Lung (tissue), 12 donors: ENCODE measurements around the gene QKI. TPM values are rescaled to one million over a fixed set of nuclear protein-coding genes. Genes with fewer than 3 reads are reported as not detected.

Source experiments
- ATAC-seq: fragments of 200-7000 bp; cut with Tn5 transposase; one replicate; pipeline ENCODE4 v1.9.1; 2020; ENCODE audit warnings: moderate number of reproducible peaks; ENCODE audit not compliant: insufficient read depth, low FRiP score
- DNase-seq, 3 donors: peaks; one replicate each; pipeline ENCODE4 v3.0.0-alpha.2; 2013 to 2017
- H3K27ac ChIP-seq, 2 donors: one replicate each; pipeline ENCODE4 v1.5.1; 2013; ENCODE audit warnings: mild to moderate bottlenecking in 2 of 2, moderate library complexity in 2 of 2, control low read depth in 1 of 2, inconsistent platforms in 1 of 2, low read depth in 1 of 2, low read length in 1 of 2
- H3K27me3 ChIP-seq, 3 donors: one replicate each; pipeline ENCODE4 v1.5.1; 2013; ENCODE audit warnings: low read length in 2 of 3; ENCODE audit not compliant: control insufficient read depth in 3 of 3, insufficient read depth in 3 of 3
- H3K36me3 ChIP-seq, 4 donors: one replicate each; pipeline ENCODE4 v1.5.1; 2013; ENCODE audit warnings: low read length in 4 of 4, mild to moderate bottlenecking in 1 of 4, moderate library complexity in 1 of 4; ENCODE audit not compliant: control insufficient read depth in 4 of 4, insufficient read depth in 4 of 4
- H3K4me1 ChIP-seq, 5 donors: one replicate each; pipeline ENCODE4 v1.5.1; 2013; ENCODE audit warnings: low read length in 5 of 5, mild to moderate bottlenecking in 2 of 5, moderate library complexity in 1 of 5; ENCODE audit not compliant: control insufficient read depth in 5 of 5, insufficient read depth in 5 of 5
- H3K4me3 ChIP-seq: one replicate; pipeline ENCODE4 v1.5.1; 2013; ENCODE audit warnings: mild to moderate bottlenecking, control low read depth, moderate library complexity
- H3K9ac ChIP-seq, 2 donors: one replicate each; pipeline ENCODE4 v1.5.1; 2013; ENCODE audit warnings: low read length in 2 of 2, control low read depth in 1 of 2; ENCODE audit not compliant: insufficient read depth in 1 of 2
- H3K9me3 ChIP-seq, 4 donors: one replicate each; pipeline ENCODE4 v1.5.1; 2013; ENCODE audit warnings: low read length in 3 of 4, mild to moderate bottlenecking in 1 of 4, moderate library complexity in 1 of 4; ENCODE audit not compliant: control insufficient read depth in 4 of 4, insufficient read depth in 3 of 4
- WGBS, 2 donors: extraction: QIAGEN DNeasy Blood & Tissue Kit; methylation state at CpG; one replicate each; pipeline ENCODE4 v1.1.7; 2013; 5-methylcytosine and 5-hydroxymethylcytosine counted together
- polyA plus RNA-seq, 2 donors: library from polyadenylated mRNA; stranded (reverse); fragments of 200-250 nt; gene quantifications; one replicate each; pipeline ENCODE4 v1.2.1, GENCODE V29; 2013
- total RNA-seq, 2 donors: library from RNA; depleted of rRNA in 1 of 2; stranded (reverse); fragments of >200 nt in 1 of 2; gene quantifications; one replicate each; pipeline ENCODE4 v1.2.1, GENCODE V29; 2014 to 2021
- TF ChIP-seq, protein P1 (sequence below): IDR thresholded peaks from 2 replicates; pipeline ENCODE4 v1.5.1; 2012; ENCODE audit warnings: mild to moderate bottlenecking; ENCODE audit errors: control extremely low read depth, extremely low read depth
- donor health status: control.
- donor health status: control.
- donor health status: Bipolar disorder and iron deficiency.
- donor health status: healthy.
- donor health status: DM: yes; HTN: yes; CAD: no.

QKI gene
- total and polyA plus RNA-seq, 4 donors = 20.6 to 228 (median 114) TPM

DNA sequence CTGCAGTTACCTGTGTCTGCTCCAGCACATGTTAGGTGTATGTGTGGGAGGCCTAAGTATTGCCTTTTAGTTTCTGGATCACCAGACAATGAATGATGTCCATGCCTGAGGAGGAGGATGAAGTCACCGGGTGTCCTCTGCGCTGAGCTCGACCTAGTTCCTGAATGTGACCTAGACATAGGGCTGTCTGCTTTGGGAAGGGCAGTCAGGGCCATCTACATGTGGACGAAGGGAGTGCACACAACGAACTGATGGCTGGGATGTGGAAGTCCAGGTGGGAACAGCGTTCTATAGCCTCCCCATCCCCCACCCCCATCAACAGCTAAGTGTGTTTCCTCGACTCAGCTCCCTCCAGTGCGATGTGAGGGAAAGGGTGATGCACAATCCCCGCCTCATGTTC, 186.3 kb downstream of the QKI start:
- H3K27me3 ChIP-seq = no peaks in the 10 kb centered on the region
- DNase-seq (no peak), ATAC-seq (no peak)
- TF ChIP-seq, protein P1, sequence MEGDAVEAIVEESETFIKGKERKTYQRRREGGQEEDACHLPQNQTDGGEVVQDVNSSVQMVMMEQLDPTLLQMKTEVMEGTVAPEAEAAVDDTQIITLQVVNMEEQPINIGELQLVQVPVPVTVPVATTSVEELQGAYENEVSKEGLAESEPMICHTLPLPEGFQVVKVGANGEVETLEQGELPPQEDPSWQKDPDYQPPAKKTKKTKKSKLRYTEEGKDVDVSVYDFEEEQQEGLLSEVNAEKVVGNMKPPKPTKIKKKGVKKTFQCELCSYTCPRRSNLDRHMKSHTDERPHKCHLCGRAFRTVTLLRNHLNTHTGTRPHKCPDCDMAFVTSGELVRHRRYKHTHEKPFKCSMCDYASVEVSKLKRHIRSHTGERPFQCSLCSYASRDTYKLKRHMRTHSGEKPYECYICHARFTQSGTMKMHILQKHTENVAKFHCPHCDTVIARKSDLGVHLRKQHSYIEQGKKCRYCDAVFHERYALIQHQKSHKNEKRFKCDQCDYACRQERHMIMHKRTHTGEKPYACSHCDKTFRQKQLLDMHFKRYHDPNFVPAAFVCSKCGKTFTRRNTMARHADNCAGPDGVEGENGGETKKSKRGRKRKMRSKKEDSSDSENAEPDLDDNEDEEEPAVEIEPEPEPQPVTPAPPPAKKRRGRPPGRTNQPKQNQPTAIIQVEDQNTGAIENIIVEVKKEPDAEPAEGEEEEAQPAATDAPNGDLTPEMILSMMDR = no peak
- no peak overlapping the region for H3K27ac ChIP-seq
- H3K4me1 ChIP-seq = no peaks in the 10 kb centered on the region
- H3K9ac ChIP-seq = no peak overlapping the region
- 87 to 88% methylated on average over 9 of the region's 9 CpGs for WGBS, 2 donors
- no peak overlapping the region for H3K4me3 ChIP-seq
- H3K36me3 ChIP-seq = no peaks in the 10 kb centered on the region
- peaks cover 0 to 2% (median 0%) of the 10 kb centered on the region in 4 donors for H3K9me3 ChIP-seq

DNA sequence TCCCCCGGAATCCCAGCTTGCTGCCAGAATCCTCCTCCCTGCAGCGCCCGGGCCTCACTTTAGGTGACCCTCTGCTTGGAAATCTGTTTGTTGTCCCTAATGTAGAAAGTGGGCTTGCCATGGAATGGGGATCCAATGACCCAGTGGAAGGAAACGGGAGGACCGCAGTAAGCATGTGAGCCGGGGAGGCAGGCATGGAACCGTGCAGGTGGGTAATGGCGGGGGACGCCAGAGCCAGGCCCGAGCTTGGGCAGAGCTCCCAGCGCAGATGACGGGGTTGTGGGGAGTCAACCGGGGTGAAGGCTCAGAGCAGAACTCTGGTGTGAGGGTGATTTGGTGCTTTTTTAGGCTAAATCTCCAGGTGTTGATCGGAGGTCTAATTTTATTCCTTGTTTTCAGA, 188.3 kb downstream of the QKI start:
- TF ChIP-seq, protein P1 = no peak
- WGBS, 2 donors = 85 to 96% methylated on average over 14 of the region's 14 CpGs
- H3K4me3 ChIP-seq = no peak overlapping the region
- peaks cover 0 to 7% (median 0%) of the 10 kb centered on the region in 4 donors for H3K9me3 ChIP-seq
- ATAC-seq (no peak), DNase-seq (no peak)
- no peaks in the 10 kb centered on the region for H3K27me3 ChIP-seq
- peaks cover 0 to 1% (median 0%) of the 10 kb centered on the region in 5 donors for H3K4me1 ChIP-seq
- no peak overlapping the region for H3K9ac ChIP-seq
- H3K27ac ChIP-seq = no peak overlapping the region
- H3K36me3 ChIP-seq = no peaks in the 10 kb centered on the region

DNA sequence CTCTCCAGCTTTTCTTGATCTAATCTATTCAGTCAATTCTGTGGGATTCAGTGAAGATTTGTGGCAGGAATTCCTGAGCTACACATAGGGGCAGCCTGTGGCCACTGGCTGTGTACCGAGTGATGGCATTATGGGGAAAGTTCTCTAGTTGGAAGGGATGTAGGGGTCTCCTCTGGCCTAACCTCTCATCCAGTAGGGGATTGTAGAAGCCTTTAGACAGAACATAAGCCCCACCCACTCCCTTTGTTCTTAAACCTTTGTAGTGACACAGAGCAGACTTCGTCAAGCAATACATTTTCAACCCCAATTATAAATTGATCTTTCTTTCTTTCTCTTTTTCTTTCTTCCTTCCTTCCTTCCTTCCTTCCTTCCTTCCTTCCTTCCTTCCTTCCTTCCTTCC, 188.9 kb downstream of the QKI start:
- TF ChIP-seq, protein P1 = no peak
- no peak overlapping the region for H3K4me3 ChIP-seq
- WGBS, 2 donors = 79 to 92% methylated on average over 2 of the region's 2 CpGs
- H3K9ac ChIP-seq = no peak overlapping the region
- H3K4me1 ChIP-seq = peaks cover 0 to 1% (median 0%) of the 10 kb centered on the region in 5 donors
- H3K27me3 ChIP-seq = no peaks in the 10 kb centered on the region
- no peak for DNase-seq
- no peak overlapping the region for H3K27ac ChIP-seq
- peaks cover 0 to 7% (median 0%) of the 10 kb centered on the region in 4 donors for H3K9me3 ChIP-seq
- ATAC-seq = no peak
- H3K36me3 ChIP-seq = no peaks in the 10 kb centered on the region

DNA sequence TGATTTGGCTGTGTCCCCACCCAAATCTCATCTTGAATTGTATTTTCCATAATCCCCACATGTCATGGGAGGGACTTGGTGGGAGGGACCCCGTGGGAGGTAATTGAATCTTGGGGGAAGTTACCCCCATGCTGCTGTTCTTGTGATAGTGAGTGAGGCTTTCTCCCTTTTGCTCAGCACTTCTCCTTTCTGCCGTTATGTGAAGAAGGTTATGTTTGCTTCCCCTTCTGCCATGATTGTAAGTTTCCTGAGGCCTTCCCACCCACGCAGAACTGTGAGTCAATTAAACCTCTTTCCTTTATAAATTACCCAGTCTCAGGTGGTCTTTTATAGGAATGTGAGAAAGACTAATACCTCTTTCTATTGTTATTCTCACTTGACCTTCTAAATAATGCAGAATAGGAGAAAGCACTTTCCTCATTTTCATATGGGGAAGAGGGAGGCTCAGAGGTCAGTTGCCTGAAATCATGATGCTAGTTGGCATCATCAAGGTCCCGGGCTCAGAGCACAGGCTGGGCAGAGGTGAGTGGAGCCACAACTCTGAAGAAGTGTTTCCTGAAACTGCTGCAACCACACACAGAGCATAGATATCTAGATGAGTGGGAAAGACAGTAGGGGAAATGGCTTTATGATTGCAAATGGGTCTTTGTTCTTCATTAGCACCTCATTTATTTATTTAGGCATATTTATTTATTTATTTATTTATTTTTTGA, 191.0 kb downstream of the QKI start:
- H3K36me3 ChIP-seq = no peaks in the 10 kb centered on the region
- H3K4me3 ChIP-seq = no peak overlapping the region
- no peak for ATAC-seq
- no peak for DNase-seq
- H3K9me3 ChIP-seq = peaks cover 0 to 7% (median 0%) of the 10 kb centered on the region in 4 donors
- peaks cover 0 to 1% (median 0%) of the 10 kb centered on the region in 5 donors for H3K4me1 ChIP-seq
- TF ChIP-seq, protein P1 = no peak
- H3K27ac ChIP-seq = no peak overlapping the region
- WGBS, 2 donors = 72 to 81% methylated on average over 4 of the region's 4 CpGs
- no peak overlapping the region for H3K9ac ChIP-seq
- no peaks in the 10 kb centered on the region for H3K27me3 ChIP-seq
